CD4-positive, alpha-beta memory T cell (primary cell): ENCODE data around the gene PPP1R3F. TPM values are rescaled to one million over a fixed set of nuclear protein-coding genes. Genes with fewer than 3 reads are reported as not detected.
"Not testable (repeated sequence)": the region's sequence is repeated elsewhere in the genome, so short reads cannot be mapped to it uniquely, and the experiment has no call there.

ENCODE experiments used
- CTCF ChIA-PET: fragments of 350-600 bp; sonication (Branson Sonifier 250); formaldehyde crosslinking; loops from one replicate; lab custom pipeline; 2021; ENCODE audit warnings: inconsistent platforms; ENCODE audit not compliant: partially characterized antibody; lab: Charles Lee
- POLR2A ChIA-PET: fragments of 350-600 bp; sonication (Branson Sonifier 250); formaldehyde crosslinking; loops from one replicate; lab custom pipeline; 2021; ENCODE audit not compliant: partially characterized antibody; lab: Charles Lee
- DNase-seq, 5 donors: peaks; one replicate each; pipeline versions ENCODE4 v3.0.0 to v3.0.0-alpha.2; 2020 to 2022; ENCODE audit warnings: mixed read lengths in 1 of 5
- H3K27ac ChIP-seq: one replicate; pipeline ENCODE4 v1.7.0; 2013; ENCODE audit warnings: low read depth, low read length
- H3K27me3 ChIP-seq: 2 replicates; pipeline ENCODE4 v1.7.0; 2013; ENCODE audit warnings: mild to moderate bottlenecking, low read length, moderate library complexity; ENCODE audit not compliant: insufficient read depth
- H3K36me3 ChIP-seq: 2 replicates; pipeline ENCODE4 v1.7.0; 2013; ENCODE audit warnings: mild to moderate bottlenecking, low read length, moderate library complexity; ENCODE audit not compliant: insufficient read depth
- H3K4me1 ChIP-seq: 2 replicates; pipeline ENCODE4 v1.7.0; 2013; ENCODE audit warnings: mild to moderate bottlenecking, low read length, moderate library complexity; ENCODE audit not compliant: insufficient read depth
- H3K4me3 ChIP-seq, 2 donors: one replicate each; pipeline ENCODE4 v1.7.0; 2013; ENCODE audit warnings: low read length in 2 of 2, mild to moderate bottlenecking in 1 of 2
- H3K9me3 ChIP-seq, 2 donors: one replicate each; pipeline ENCODE4 v1.7.0; 2013; ENCODE audit warnings: low read length in 2 of 2, control low read depth in 1 of 2; ENCODE audit not compliant: control insufficient read depth in 1 of 2
- H3K27ac Mint-ChIP-seq, 7 donors: one replicate each; pipeline ENCODE4 v1.8.0; 2020 to 2021; ENCODE audit warnings: mixed read lengths in 7 of 7, mild to moderate bottlenecking in 6 of 7, inconsistent platforms in 3 of 7, moderate library complexity in 3 of 7
- H3K27me3 Mint-ChIP-seq, 2 donors: one replicate each; pipeline ENCODE4 v1.8.0; 2020 to 2021; ENCODE audit warnings: mixed read lengths in 2 of 2
- H3K36me3 Mint-ChIP-seq, 2 donors: one replicate each; pipeline ENCODE4 v1.8.0; 2020 to 2021; ENCODE audit warnings: mixed read lengths in 2 of 2, inconsistent platforms in 1 of 2, mild to moderate bottlenecking in 1 of 2
- H3K4me1 Mint-ChIP-seq, 4 donors: one replicate each; pipeline ENCODE4 v1.8.0; 2020 to 2021; ENCODE audit warnings: mixed read lengths in 4 of 4, mild to moderate bottlenecking in 1 of 4
- H3K4me3 Mint-ChIP-seq, 8 donors: one replicate each; pipeline ENCODE4 v1.8.0; 2020 to 2021; ENCODE audit warnings: mixed read lengths in 8 of 8, mild to moderate bottlenecking in 7 of 8, moderate library complexity in 6 of 8, inconsistent platforms in 3 of 8
- H3K9me3 Mint-ChIP-seq, 8 donors: one replicate each; pipeline ENCODE4 v1.8.0; 2020 to 2021; ENCODE audit warnings: mixed read lengths in 8 of 8, mild to moderate bottlenecking in 5 of 8, inconsistent platforms in 3 of 8, moderate library complexity in 1 of 8
- intact Hi-C: fragments of 100-400 bp; cut with micrococcal nuclease; formaldehyde crosslinking; loops from one replicate; pipeline ENCODE4 v1.15.1; 2023
- polyA plus RNA-seq, 2 donors: library from polyadenylated mRNA; unstranded; fragments of 300-500 nt; fragmentation: Illumina TruSeq; gene quantifications; one replicate each; pipeline ENCODE4 v1.2.3, GENCODE V29; 2021
- total RNA-seq, 2 experiments: library from RNA; stranded (reverse); gene quantifications; one replicate each; pipeline ENCODE4 v1.2.3, GENCODE V29; 2021

PPP1R3F gene
- total and polyA plus RNA-seq, 4 experiments from 2014 or later = 4.8 to 17.7 (median 14.0) TPM

DNA sequence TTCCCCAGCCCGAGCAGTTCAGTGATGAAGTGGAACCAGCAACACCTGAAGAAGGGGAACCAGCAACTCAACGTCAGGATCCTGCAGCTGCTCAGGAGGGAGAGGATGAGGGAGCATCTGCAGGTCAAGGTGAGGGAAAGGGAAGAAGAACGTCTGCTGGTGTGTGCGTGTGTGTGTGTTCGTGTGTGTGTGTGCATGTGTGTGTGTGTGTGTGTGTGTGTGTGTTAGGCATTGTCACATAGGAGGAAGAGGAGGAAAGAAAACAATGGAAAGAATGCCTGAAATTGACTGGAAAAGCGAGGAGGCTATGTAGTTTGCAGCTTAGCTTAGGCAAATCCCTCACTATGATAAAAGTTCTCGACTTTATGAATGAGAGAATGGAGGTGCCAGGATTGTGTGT, 54.1 kb downstream of the PPP1R3F start:
- H3K4me3 Mint-ChIP-seq, DNase-seq, H3K9me3 ChIP-seq, H3K27ac ChIP-seq, CTCF ChIA-PET, H3K27me3 Mint-ChIP-seq, H3K4me1 ChIP-seq, POLR2A ChIA-PET, H3K36me3 ChIP-seq, H3K4me1 Mint-ChIP-seq, H3K36me3 Mint-ChIP-seq, H3K4me3 ChIP-seq, intact Hi-C loops, H3K27me3 ChIP-seq, H3K27ac Mint-ChIP-seq, H3K9me3 Mint-ChIP-seq: not testable (repeated sequence)

DNA sequence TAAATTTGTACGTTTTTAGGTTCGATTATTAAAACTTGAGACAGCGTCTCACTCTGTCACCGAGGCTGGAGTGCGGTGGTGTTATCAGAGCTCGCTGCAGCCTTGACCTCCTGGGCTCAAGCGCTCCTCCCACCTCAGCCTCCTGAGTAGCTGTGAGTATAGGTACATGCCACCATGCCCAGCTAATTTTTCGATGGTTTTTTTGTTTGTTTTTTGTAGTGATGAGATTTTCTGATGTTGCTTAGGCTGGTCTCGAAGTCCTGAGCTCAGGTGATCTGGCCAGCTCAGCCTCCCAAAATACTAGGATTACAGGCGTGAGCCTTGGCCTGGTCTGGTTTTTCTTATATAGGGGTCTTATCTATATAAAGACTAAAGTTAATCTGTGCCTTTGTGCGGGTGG, 60.8 kb downstream of the PPP1R3F start:
- H3K4me1 ChIP-seq, POLR2A ChIA-PET, H3K36me3 Mint-ChIP-seq, H3K36me3 ChIP-seq, H3K27me3 ChIP-seq, H3K27me3 Mint-ChIP-seq, H3K4me3 ChIP-seq, CTCF ChIA-PET, H3K27ac Mint-ChIP-seq, intact Hi-C loops, H3K9me3 Mint-ChIP-seq, H3K4me1 Mint-ChIP-seq, DNase-seq, H3K27ac ChIP-seq, H3K4me3 Mint-ChIP-seq, H3K9me3 ChIP-seq: not testable (repeated sequence)

DNA sequence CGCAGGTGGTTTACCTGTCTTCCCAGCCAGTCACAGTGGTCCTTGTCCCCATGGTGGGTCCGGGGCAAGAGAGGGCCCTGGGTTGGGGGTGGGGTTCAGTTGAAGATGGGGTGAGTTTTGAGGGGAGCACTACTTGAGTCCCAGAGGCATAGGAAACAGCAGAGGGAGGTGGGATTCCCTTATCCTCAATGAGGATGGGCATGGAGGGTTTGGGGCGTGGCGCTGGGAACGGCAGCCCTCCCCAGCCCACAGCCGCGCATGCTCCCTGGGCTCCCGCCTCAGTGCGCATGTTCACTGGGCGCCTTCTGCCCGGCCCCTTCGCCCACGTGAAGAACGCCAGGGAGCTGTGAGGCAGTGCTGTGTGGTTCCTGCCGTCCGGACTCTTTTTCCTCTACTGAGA, 61.7 kb downstream of the PPP1R3F start, which contains the start of gene GAGE13:
Gene GAGE13, plus strand, starts transcription at position 301 of the 400 bp plus-strand sequence. CDS start 1,156 bp downstream, outside the sequence.
- intact Hi-C loops, DNase-seq, H3K4me3 ChIP-seq, POLR2A ChIA-PET, H3K27me3 Mint-ChIP-seq, H3K4me3 Mint-ChIP-seq, H3K27me3 ChIP-seq, H3K27ac Mint-ChIP-seq, H3K27ac ChIP-seq, H3K36me3 ChIP-seq, H3K4me1 Mint-ChIP-seq, H3K9me3 ChIP-seq, CTCF ChIA-PET, H3K36me3 Mint-ChIP-seq, H3K4me1 ChIP-seq, H3K9me3 Mint-ChIP-seq: not testable (repeated sequence)

DNA sequence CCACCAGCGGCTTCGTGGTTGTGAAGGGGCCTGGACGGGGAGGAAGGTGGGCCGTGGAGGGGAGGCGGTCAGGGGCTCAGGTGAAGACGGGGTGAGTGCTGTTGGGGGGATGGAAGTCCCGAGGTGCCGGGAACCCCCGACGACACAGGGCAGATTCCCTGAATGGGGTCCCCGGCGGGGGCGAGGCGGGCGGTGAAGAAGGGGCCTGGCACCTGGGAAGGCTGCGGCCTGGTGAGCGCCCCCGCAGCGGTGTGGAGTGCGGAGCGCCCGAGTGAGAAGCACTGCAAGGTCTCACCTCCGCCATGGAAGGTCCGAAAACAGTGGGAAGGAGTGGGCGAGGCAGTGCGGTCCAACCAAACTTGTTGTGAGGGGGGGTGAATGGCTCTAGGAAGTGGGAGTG, 62.2 kb downstream of the PPP1R3F start:
- H3K9me3 Mint-ChIP-seq, H3K4me3 ChIP-seq, H3K4me1 ChIP-seq, intact Hi-C loops, H3K9me3 ChIP-seq, H3K27me3 ChIP-seq, H3K4me3 Mint-ChIP-seq, H3K27ac ChIP-seq, H3K27me3 Mint-ChIP-seq, DNase-seq, H3K36me3 ChIP-seq, H3K27ac Mint-ChIP-seq, POLR2A ChIA-PET, CTCF ChIA-PET, H3K36me3 Mint-ChIP-seq, H3K4me1 Mint-ChIP-seq: not testable (repeated sequence)

Other genes starting within 250 kb of the PPP1R3F start
- 10 to 100 TPM; 35.5 to 37.6 TPM for gene TFE3, start 226.4 kb upstream of the PPP1R3F start, total RNA-seq
- 1 to 10 TPM; 3.0 to 8.0 TPM for gene TFE3, start 226.4 kb upstream of the PPP1R3F start, polyA plus RNA-seq
- 10 to 100 TPM in 1 of 2 experiments, 1 to 10 TPM in 1; 9.8 to 10.6 TPM for gene CCDC120, start 210.8 kb upstream of the PPP1R3F start, total RNA-seq
- gene CCDC120, start 210.8 kb upstream of the PPP1R3F start, polyA plus RNA-seq = under 1 TPM; 0.19 to 0.94 TPM
- gene PRAF2, start 195.8 kb upstream of the PPP1R3F start, total RNA-seq = 10 to 100 TPM; 25.4 to 28.9 TPM
- 10 to 100 TPM; 29.3 to 60.1 TPM for gene PRAF2, start 195.8 kb upstream of the PPP1R3F start, polyA plus RNA-seq
- gene WDR45, start 189.9 kb upstream of the PPP1R3F start, total RNA-seq = 100 to 1,000 TPM; 102 to 126 TPM
- 10 to 100 TPM; 43.2 to 57.3 TPM for gene WDR45, start 189.9 kb upstream of the PPP1R3F start, polyA plus RNA-seq
- gene GPKOW, start 146.1 kb upstream of the PPP1R3F start, total RNA-seq = 10 to 100 TPM; 20.0 to 20.7 TPM
- gene GPKOW, start 146.1 kb upstream of the PPP1R3F start, polyA plus RNA-seq = 10 to 100 TPM; 23.6 to 37.2 TPM
- gene MAGIX, start 107.0 kb upstream of the PPP1R3F start, total RNA-seq = 1 to 10 TPM; 1.6 to 2.2 TPM
- under 1 TPM; 0.21 to 0.94 TPM for gene MAGIX, start 107.0 kb upstream of the PPP1R3F start, polyA plus RNA-seq
- 100 to 1,000 TPM; 132 to 146 TPM for gene PLP2, start 97.9 kb upstream of the PPP1R3F start, total RNA-seq
- 100 to 1,000 TPM; 228 to 334 TPM for gene PLP2, start 97.9 kb upstream of the PPP1R3F start, polyA plus RNA-seq
- gene PRICKLE3, start 83.4 kb upstream of the PPP1R3F start, total RNA-seq = 10 to 100 TPM; 12.0 to 12.3 TPM
- 1 to 10 TPM in 1 of 2 donors, under 1 TPM in 1; 0.73 to 4.5 TPM for gene PRICKLE3, start 83.4 kb upstream of the PPP1R3F start, polyA plus RNA-seq
- under 1 TPM; 0.50 to 0.73 TPM for gene SYP, start 69.6 kb upstream of the PPP1R3F start, total RNA-seq
- under 1 TPM in 1 of 2 donors, not detected in 1; 0.32 TPM for gene SYP, start 69.6 kb upstream of the PPP1R3F start, polyA plus RNA-seq
- gene CACNA1F, start 36.5 kb upstream of the PPP1R3F start, total RNA-seq = 1 to 10 TPM; 1.2 to 1.3 TPM
- under 1 TPM in 1 of 2 donors, not detected in 1; 0.03 TPM for gene CACNA1F, start 36.5 kb upstream of the PPP1R3F start, polyA plus RNA-seq
- gene CCDC22, start 34.3 kb upstream of the PPP1R3F start, total RNA-seq = 10 to 100 TPM; 27.1 to 27.7 TPM
- gene CCDC22, start 34.3 kb upstream of the PPP1R3F start, polyA plus RNA-seq = 10 to 100 TPM; 22.6 to 33.1 TPM
- gene FOXP3, start 5.1 kb upstream of the PPP1R3F start, total RNA-seq = 1 to 10 TPM; 3.5 to 4.3 TPM
- gene FOXP3, start 5.1 kb upstream of the PPP1R3F start, polyA plus RNA-seq = 1 to 10 TPM in 1 of 2 donors, under 1 TPM in 1; 1.00 to 2.2 TPM
- gene GAGE10, start 33.9 kb downstream of the PPP1R3F start, total RNA-seq = not detected
- not detected for gene GAGE10, start 33.9 kb downstream of the PPP1R3F start, polyA plus RNA-seq
- gene GAGE12J, start 52.2 kb downstream of the PPP1R3F start, total RNA-seq = not detected
- not detected for gene GAGE12J, start 52.2 kb downstream of the PPP1R3F start, polyA plus RNA-seq
- not detected for gene GAGE13, start 61.8 kb downstream of the PPP1R3F start, total RNA-seq
- gene GAGE13, start 61.8 kb downstream of the PPP1R3F start, polyA plus RNA-seq = not detected